ENCODE measurements around the gene ABL2. TPM values are rescaled to one million over a fixed set of nuclear protein-coding genes. Genes with fewer than 3 reads are reported as not detected.

ABL2 gene
- polyA plus RNA-seq, 1 donor, result 8.7 TPM

DNA sequence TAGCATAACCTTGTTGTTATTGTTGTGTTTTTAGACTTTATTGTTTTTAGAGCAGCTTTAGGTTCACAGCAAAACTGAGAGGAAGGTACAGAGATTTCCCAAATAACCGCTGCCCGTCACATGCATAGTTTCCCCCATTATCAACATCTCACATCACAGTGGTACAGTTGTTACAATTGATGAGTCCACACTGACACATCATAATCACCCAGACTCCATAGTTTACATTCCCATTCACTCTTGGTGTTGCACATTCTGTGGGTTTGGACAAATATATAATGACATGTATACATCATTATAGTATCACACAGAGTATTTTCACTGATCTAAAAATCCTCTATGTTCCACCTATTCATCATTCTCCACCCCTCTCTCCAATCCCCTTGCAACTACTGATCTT is 173.5 kb downstream of the ABL2 start:
- H3K9me3 ChIP-seq (ENCODE audit: control insufficient read depth, low read depth, low read length), result no peaks in the 10 kb centered on the region
- no peak for DNase-seq
- no CpG with 5 or more reads among the region's 2 CpGs for WGBS (ENCODE audit: insufficient coverage, low lambda C conversion rate)
- no peak overlapping the region for H3K27ac ChIP-seq (ENCODE audit: low read length)
- no peaks in the 10 kb centered on the region for H3K4me1 ChIP-seq (ENCODE audit: control insufficient read depth, insufficient read depth, low read length)
- no peaks in the 10 kb centered on the region for H3K27me3 ChIP-seq (ENCODE audit: control insufficient read depth, insufficient read depth, low read length)
- no peak overlapping the region for H3K4me3 ChIP-seq (ENCODE audit: low read length)
- H3K36me3 ChIP-seq (ENCODE audit: control insufficient read depth, insufficient read depth, low read length), result peaks cover 15% of the 10 kb centered on the region

- WGBS (ENCODE audit: insufficient coverage, low lambda C conversion rate), result 86% methylated on average over 2 of the region's 2 CpGs
- no peaks in the 10 kb centered on the region for H3K4me1 ChIP-seq (ENCODE audit: control insufficient read depth, insufficient read depth, low read length)
- H3K4me3 ChIP-seq (ENCODE audit: low read length), result no peak overlapping the region
- H3K36me3 ChIP-seq (ENCODE audit: control insufficient read depth, insufficient read depth, low read length), result peaks cover 17% of the 10 kb centered on the region
- no peak for DNase-seq
- no peaks in the 10 kb centered on the region for H3K27me3 ChIP-seq (ENCODE audit: control insufficient read depth, insufficient read depth, low read length)
- H3K9me3 ChIP-seq (ENCODE audit: control insufficient read depth, low read depth, low read length), result no peaks in the 10 kb centered on the region
- no peak overlapping the region for H3K27ac ChIP-seq (ENCODE audit: low read length)
Measured at GRCh38 chr1:179053486-179053885, 176.0 kb downstream of the ABL2 start.

- H3K27me3 ChIP-seq (ENCODE audit: control insufficient read depth, insufficient read depth, low read length), result no peaks in the 10 kb centered on the region
- H3K9me3 ChIP-seq (ENCODE audit: control insufficient read depth, low read depth, low read length), result no peaks in the 10 kb centered on the region
- no peak overlapping the region for H3K27ac ChIP-seq (ENCODE audit: low read length)
- no peak for DNase-seq
- no peaks in the 10 kb centered on the region for H3K4me1 ChIP-seq (ENCODE audit: control insufficient read depth, insufficient read depth, low read length)
- WGBS (ENCODE audit: insufficient coverage, low lambda C conversion rate), result 100% methylated on average over 1 of the region's 2 CpGs
- H3K4me3 ChIP-seq (ENCODE audit: low read length), result no peak overlapping the region
- peaks cover 17% of the 10 kb centered on the region for H3K36me3 ChIP-seq (ENCODE audit: control insufficient read depth, insufficient read depth, low read length)
Measured at GRCh38 chr1:179052776-179053175, 176.7 kb downstream of the ABL2 start.

Other genes starting within 250 kb of the ABL2 start
- gene FAM20B, start 203.8 kb downstream of the ABL2 start, polyA plus RNA-seq, result 24.1 TPM
- 19.6 TPM for gene TOR3A, start 147.6 kb downstream of the ABL2 start, polyA plus RNA-seq
- 14.0 TPM for gene SOAT1, start 64.1 kb upstream of the ABL2 start, polyA plus RNA-seq
- 0.36 TPM for gene AXDND1, start 136.3 kb upstream of the ABL2 start, polyA plus RNA-seq